ENCODE results near the gene ZBED1.

GRCh38 chrX:2457289-2458133 lies 43.3 kb downstream of the ZBED1 start:
- TF ChIP-seq, protein P1, sequence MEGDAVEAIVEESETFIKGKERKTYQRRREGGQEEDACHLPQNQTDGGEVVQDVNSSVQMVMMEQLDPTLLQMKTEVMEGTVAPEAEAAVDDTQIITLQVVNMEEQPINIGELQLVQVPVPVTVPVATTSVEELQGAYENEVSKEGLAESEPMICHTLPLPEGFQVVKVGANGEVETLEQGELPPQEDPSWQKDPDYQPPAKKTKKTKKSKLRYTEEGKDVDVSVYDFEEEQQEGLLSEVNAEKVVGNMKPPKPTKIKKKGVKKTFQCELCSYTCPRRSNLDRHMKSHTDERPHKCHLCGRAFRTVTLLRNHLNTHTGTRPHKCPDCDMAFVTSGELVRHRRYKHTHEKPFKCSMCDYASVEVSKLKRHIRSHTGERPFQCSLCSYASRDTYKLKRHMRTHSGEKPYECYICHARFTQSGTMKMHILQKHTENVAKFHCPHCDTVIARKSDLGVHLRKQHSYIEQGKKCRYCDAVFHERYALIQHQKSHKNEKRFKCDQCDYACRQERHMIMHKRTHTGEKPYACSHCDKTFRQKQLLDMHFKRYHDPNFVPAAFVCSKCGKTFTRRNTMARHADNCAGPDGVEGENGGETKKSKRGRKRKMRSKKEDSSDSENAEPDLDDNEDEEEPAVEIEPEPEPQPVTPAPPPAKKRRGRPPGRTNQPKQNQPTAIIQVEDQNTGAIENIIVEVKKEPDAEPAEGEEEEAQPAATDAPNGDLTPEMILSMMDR (IDR thresholded peaks at IDR 0.05), result no peak
- TF ChIP-seq POLR2AphosphoS5 (IDR thresholded peaks at IDR 0.05), result no peak

Data from gastroesophageal sphincter (tissue), 3 donors.